GM18870 (cell line): ENCODE data around the gene ARSI.

Source experiments
- ATAC-seq: cut with Tn5 transposase; IDR thresholded peaks from one replicate; pipeline ENCODE4 v1.9.1; 2021; ENCODE audit warnings: moderate library complexity; ENCODE audit not compliant: unreplicated experiment

Gene ARSI

DNA sequence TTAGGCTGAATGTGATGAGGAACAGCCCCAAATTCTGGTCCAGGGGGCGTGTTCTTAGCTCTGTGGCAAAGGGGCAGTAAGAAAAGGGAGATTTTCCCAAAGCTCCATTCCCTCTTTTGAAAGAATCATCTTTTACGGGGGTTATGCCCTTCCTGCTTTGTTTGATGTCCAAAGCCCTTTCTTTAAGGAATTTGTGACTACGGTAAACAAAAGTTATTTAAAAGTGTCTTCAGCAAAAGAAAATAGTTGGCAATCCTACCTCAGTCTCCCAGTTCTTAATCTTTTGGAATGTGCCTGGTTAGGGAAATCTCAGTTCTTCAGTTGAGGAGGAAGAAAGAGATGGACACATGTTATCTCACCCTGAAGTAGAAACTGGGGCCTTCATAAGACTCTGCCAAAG, 24.4 kb upstream of the ARSI start:
- no peak for ATAC-seq

- no peak for ATAC-seq
These were observed 24.0 kb upstream of the ARSI start for GRCh38 chr5:150326707-150327106.

DNA sequence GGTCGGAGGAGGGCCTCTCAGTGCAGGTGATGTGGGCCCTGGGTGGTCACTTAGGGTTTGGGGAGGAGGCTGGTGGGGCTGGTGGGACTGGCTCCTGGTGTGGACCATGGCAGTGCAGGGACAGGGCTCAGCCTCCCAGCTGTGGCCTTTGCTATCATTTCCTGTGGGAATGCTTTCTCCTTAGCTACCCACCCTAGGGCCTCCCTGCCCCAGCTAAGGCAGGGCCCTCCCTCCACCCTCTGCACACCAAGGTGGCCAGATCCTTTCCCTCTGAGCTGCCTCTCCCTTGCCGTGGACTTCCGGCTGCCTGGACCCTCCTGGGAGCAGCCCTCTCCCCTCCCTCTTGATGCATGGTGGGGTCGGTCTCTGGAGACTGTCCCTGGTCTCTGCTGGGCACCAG, 22.7 kb upstream of the ARSI start:
- ATAC-seq, result no peak

DNA sequence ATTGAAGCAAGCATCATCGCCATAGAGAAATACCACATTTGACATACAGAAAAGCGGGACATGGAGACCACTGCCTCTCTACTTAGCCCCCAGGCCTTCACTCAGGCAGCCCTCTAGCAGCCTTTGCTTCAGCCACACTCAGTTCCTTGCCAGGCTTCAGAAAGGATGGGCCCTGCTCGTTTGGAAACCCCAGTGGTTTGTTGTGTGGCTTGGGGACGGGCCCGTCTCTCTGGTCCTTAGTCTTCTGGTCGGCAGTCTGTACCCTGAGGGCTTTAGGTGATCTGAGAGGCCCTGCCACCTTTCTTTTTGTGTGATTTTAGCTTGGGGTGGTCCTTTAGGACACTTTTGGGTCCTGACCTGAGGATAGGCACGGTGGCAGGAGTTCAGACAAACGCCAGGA, 21.1 kb upstream of the ARSI start:
- ATAC-seq, result no peak

GRCh38 chr5:150323092-150323491, 20.4 kb upstream of the ARSI start:
- no peak for ATAC-seq

GRCh38 chr5:150322202-150322601, 19.5 kb upstream of the ARSI start:
- ATAC-seq, result no peak

- ATAC-seq, result no peak
These were observed 19.1 kb upstream of the ARSI start for GRCh38 chr5:150321784-150322183.

GRCh38 chr5:150321211-150321610, 18.5 kb upstream of the ARSI start:
- no peak for ATAC-seq

- no peak for ATAC-seq
These were observed 17.4 kb upstream of the ARSI start for GRCh38 chr5:150320044-150320613.

GRCh38 chr5:150319484-150319790, 16.7 kb upstream of the ARSI start:
- no peak for ATAC-seq

DNA sequence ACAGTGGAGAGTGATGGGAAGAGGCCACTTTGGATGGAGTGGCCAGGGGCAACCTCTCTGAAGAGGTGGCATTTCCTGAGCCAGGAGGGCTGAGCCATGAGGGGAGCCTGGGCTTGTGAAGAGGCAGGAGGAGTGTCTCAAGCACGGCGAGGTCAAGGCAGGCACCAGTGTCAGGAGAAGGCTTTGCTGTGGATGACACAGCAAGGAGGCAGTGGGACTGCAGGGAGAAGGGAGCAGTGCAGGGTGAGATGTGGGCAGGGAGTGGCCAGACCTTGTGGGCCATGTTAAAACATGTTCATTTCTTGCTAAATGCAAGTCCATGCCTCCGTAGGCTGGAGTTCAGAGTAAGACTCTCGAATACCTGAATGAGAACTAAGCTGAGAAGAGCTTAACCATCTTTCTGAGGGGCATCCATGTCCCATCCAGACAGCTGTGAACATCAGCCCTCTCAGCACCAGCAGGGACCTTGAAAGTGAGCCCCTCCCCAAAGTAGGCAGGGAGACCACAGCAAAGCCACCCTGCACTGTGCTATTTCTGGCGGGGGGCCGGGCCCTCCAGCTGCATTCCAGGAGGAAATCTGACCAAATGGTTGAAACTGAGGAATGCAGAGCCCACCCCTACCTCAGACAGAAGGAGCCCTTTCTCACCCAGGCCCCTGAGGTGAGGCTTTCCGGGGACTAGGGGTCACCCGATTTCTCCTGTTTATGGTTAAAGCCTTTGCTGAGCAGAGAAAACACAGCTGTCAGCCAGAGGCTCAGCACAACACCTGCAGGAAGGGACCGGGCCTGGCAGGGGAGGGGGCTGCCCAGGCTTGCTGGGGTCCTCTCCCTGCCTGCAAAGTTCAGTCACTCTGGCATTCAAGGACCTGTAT, 16.1 kb upstream of the ARSI start:
- no peak for ATAC-seq

- ATAC-seq, result no peak
These were observed 14.6 kb upstream of the ARSI start for GRCh38 chr5:150317048-150318003.

DNA sequence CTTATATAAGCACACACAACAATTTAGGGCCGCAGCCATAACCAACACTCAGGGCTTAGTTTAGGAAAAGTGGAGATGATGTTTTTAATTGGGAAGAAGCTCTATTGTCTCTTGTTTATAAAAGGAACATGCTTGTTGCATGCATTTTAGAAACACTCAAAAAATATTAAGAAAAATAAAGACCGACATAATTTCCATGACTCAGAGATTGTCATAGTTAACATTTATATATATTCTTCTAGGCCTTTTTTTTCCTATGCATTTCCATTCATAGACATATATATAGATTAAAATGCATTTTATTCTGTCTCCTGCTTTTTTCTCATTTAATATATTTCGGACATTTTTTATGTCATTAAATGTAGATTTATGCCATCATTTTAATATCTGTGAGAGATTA, 13.6 kb upstream of the ARSI start:
- ATAC-seq, result no peak

- no peak for ATAC-seq
These were observed 12.5 kb upstream of the ARSI start for GRCh38 chr5:150315245-150315644.

DNA sequence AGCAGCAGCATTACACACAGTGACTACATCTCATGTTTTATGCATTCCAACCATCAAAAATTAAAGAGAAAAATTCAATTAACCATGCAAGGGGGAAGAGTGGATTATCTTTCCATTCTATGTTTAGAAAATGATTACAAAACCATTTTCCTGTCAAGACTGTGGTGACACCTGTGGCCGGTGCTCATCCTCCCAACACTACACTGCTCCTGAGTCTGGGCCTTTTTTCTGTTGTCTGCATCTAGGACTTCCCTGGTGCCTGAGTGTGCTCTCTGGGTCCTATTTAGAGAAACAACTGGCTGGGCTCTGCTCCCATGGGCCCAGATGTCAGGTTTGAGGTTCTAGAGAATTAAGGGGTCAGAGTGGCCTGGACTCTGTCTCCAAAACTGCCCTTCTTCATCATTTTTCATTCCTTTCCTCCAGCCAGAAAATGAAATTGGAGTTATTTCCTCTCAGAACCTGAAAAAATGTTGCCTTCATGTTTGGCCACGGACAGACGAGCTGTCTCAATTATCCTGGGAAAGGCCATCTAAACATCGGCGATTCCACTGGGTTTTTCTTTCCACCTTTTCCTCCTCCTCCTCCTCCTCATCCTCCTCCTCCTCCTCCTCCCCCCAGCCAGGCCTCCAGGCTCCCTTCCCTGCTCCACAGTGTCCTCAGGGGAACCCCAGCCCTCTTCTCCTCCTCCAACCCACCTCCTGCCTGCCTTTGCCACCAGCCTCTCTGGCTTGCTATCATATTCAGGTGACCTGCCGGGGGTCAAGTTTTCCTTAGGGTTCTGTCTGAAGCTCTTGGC, 11.4 kb upstream of the ARSI start:
- no peak for ATAC-seq

DNA sequence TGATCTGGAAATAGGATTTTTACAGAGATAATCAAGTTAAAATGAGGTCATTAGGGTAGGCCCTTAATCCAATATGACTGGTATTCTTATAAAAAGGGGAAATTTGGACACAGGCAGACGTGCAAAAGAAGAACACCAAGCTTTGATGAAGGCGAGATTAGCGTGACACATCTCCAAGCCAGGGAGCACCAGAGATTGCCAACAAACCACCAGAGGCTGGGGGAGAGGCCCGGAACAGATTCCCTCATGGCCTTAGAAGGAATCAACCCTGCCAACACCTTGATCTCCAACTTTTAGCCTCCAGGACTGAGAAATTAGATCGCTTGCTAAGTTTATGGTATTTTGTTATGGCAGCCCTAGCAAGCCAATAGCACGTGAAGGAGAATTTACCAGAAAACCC, 10.8 kb upstream of the ARSI start:
- no peak for ATAC-seq

- no peak for ATAC-seq
These were observed 9.8 kb upstream of the ARSI start for GRCh38 chr5:150312518-150312917.

- ATAC-seq, result no peak
These were observed 8.4 kb upstream of the ARSI start for GRCh38 chr5:150311015-150311692.

DNA sequence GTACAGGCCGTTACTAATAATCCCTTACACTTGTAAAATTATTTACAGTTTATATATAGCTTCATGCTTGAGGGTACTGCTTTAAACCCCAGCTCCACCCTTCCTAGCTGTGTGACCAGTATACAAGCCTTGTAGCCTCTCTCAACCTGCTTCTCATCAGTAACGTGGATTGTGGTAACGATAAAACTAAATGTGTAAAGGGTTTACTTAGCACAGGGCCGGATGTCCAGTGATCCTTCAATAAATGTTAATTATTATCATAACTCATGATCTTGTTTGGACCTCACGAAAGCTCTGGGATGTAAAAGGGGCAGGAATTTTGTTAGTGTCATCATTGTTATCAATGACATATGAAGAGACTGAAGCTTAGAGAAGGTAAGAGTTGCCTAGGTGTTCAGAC, 7.5 kb upstream of the ARSI start:
- no peak for ATAC-seq

GRCh38 chr5:150309886-150310239, 7.2 kb upstream of the ARSI start:
- no peak for ATAC-seq
